Heart right ventricle (tissue), 16 donors: ENCODE results near the gene NRROS. TPM values are rescaled to one million over a fixed set of nuclear protein-coding genes. Genes with fewer than 3 reads are reported as not detected.

Experiments
- ATAC-seq, 8 donors: fragments of 200-7000 bp; cut with Tn5 transposase; one replicate each; pipeline ENCODE4 v1.9.1; 2020; ENCODE audit warnings: mild to moderate bottlenecking in 8 of 8, moderate library complexity in 8 of 8, moderate number of reproducible peaks in 1 of 8
- DNase-seq, 2 donors: peaks; one replicate each; pipeline ENCODE4 v3.0.0-alpha.2; 2020
- H3K27ac ChIP-seq, 10 donors: fragments of 200-600 bp; sonication (generic) in 2 of 10; one replicate each; pipeline versions ENCODE4 v1.5.0 to v1.8.0; 2020 to 2022; ENCODE audit warnings: mild to moderate bottlenecking in 3 of 10
- H3K27me3 ChIP-seq, 7 donors: fragments of 200-600 bp; one replicate each; pipeline ENCODE4 v1.8.0; 2021 to 2022; ENCODE audit warnings: mild to moderate bottlenecking in 2 of 7
- H3K36me3 ChIP-seq, 9 donors: fragments of 200-600 bp; sonication (generic) in 1 of 9; one replicate each; pipeline versions ENCODE4 v1.5.0 to v1.8.0; 2020 to 2022; ENCODE audit warnings: mild to moderate bottlenecking in 2 of 9
- H3K4me1 ChIP-seq, 9 donors: fragments of 200-600 bp; sonication (generic) in 1 of 9; one replicate each; pipeline versions ENCODE4 v1.5.0 to v1.8.0; 2020 to 2022; ENCODE audit warnings: mild to moderate bottlenecking in 4 of 9
- H3K4me3 ChIP-seq, 10 donors: fragments of 200-600 bp; sonication (generic) in 2 of 10; one replicate each; pipeline versions ENCODE4 v1.5.0 to v1.8.0; 2020 to 2022; ENCODE audit warnings: mild to moderate bottlenecking in 7 of 10, moderate library complexity in 2 of 10
- H3K9me3 ChIP-seq, 11 donors: fragments of 200-600 bp in 10 of 11; sonication (generic) in 2 of 11; one replicate each; pipeline versions ENCODE4 v1.5.0 to v1.8.0; 2013 to 2022; ENCODE audit warnings: mild to moderate bottlenecking in 2 of 11, control low read depth in 1 of 11, moderate library complexity in 1 of 11
- CTCF ChIP-seq, 9 donors: fragments of 200-600 bp; sonication (generic) in 2 of 9; IDR thresholded peaks; one replicate each; pipeline versions ENCODE4 v1.5.0 to v1.8.0; 2021 to 2022; ENCODE audit warnings: antibody characterized with exemption in 9 of 9, mild to moderate bottlenecking in 5 of 9, moderate library complexity in 1 of 9
- WGBS, 2 donors: extraction: QIAGEN DNeasy Blood & Tissue Kit; methylation state at CpG; one replicate each; pipeline ENCODE4 v1.1.7; 2013; ENCODE audit warnings: inconsistent platforms in 1 of 2; 5-methylcytosine and 5-hydroxymethylcytosine counted together
- intact Hi-C, 10 donors: fragments of 100-400 bp; cut with DNase I; formaldehyde crosslinking; loops; one replicate each; pipeline versions ENCODE4 v1.11.1 to v1.14.2; 2022
- polyA plus RNA-seq, 2 donors: library from polyadenylated mRNA; stranded (reverse); fragments of 200-250 nt; gene quantifications; one replicate each; pipeline ENCODE4 v1.2.3, GENCODE V29; 2013
- total RNA-seq, 10 donors: library from RNA; stranded (reverse); fragmentation: NEBNext Ultra II Directional in 3 of 10; extraction: Animal tissue kit (Norgen Biotek cat#: 25700) in 3 of 10; gene quantifications; one replicate each; pipeline versions ENCODE4 v1.2.1 to v1.2.4, GENCODE V29; 2021 to 2023
- donor health status: Arrhythmogenic right ventricular cardiomyopathy.
- donor health status: ischemic (EF 13 %, LVEDD 7.1; RV severe dilation, severe dysfunction).
- donor health status: healthy with polysubstance abuse.
- donor health status: DM: no; HTN: yes; CAD: no.
- donor health status: DM: no; HTN: no; CAD: no.
- donor health status: ischemic (EF 25% LVEDD 6.9; RV normal size, moderate dysfunction).
- donor health status: ischemic (EF 25% LVEDD 5.7; RV mildly dilated, moderate dysfunction).
- donor health status: healthy.
- donor health status: DM: yes; HTN: yes; CAD: no.
- donor health status: Ischemic cardiomyopathy.
- donor health status: ischemic (EF 35%, LVEDD 5.7; RV mildly dilated, moderate dysfunction).
- donor health status: nonischemic (EF 11% LVEDD 7.7; RV severe dilation, severe dysfunction).
- donor health status: DM: yes; HTN: yes; CAD: no.
- donor health status: PGD.
- donor health status: ischemic (EF 29% LVEDD 5.4; RV normal size, mild dysfunction).
- donor health status: nonischemic (EF 23%, LVEDD 6.1; RV moderate dilation, normal function).

Gene NRROS
- total and polyA plus RNA-seq, 12 donors = 1.1 to 11.7 (median 2.7) TPM

GRCh38 chr3:196660381-196661166, 21.1 kb downstream of the NRROS start:
- intact Hi-C loops = no loop called here
- no peak overlapping the region for H3K4me3 ChIP-seq
- H3K9me3 ChIP-seq = no peaks in the 10 kb centered on the region
- TF ChIP-seq CTCF (IDR thresholded peaks at IDR 0.05) = no peak
- peaks cover 0 to 68% (median 0%) of the 10 kb centered on the region in 9 donors for H3K36me3 ChIP-seq
- no peak for DNase-seq
- peaks cover 0 to 3% (median 0%) of the 10 kb centered on the region in 7 donors for H3K27me3 ChIP-seq
- H3K4me1 ChIP-seq = no peaks in the 10 kb centered on the region
- 78 to 81% methylated on average over 32 of the region's 32 CpGs for WGBS, 2 donors
- no peak overlapping the region for H3K27ac ChIP-seq
- no peak for ATAC-seq

GRCh38 chr3:196661400-196661799, 21.9 kb downstream of the NRROS start:
- WGBS, 2 donors = 80 to 85% methylated on average over 16 of the region's 16 CpGs
- H3K36me3 ChIP-seq = peaks cover 0 to 59% (median 0%) of the 10 kb centered on the region in 9 donors
- intact Hi-C loops = no loop called here

GRCh38 chr3:196662033-196662432, 22.5 kb downstream of the NRROS start:
- Histone ChIP-seq H3K4me3 (no peak overlapping the region), H3K9me3 (no peaks in the 10 kb centered on the region), H3K27ac (no peak overlapping the region), H3K27me3 (peaks cover 0 to 6% (median 0%) of the 10 kb centered on the region in 7 donors), H3K4me1 (peaks cover 0 to 10% (median 0%) of the 10 kb centered on the region in 9 donors), H3K36me3 (peaks cover 0 to 53% (median 0%) of the 10 kb centered on the region in 9 donors)
- ATAC-seq = no peak
- intact Hi-C loops = no loop called here
- WGBS, 2 donors = 75 to 84% methylated on average over 13 of the region's 13 CpGs
- no peak for DNase-seq
- TF ChIP-seq CTCF (IDR thresholded peaks at IDR 0.05) = no peak

More at GRCh38 chr3:196661400-196661799, 21.9 kb downstream of the NRROS start:
- ATAC-seq (no peak), DNase-seq (no peak)
- Histone ChIP-seq H3K4me3 (no peak overlapping the region), H3K4me1 (peaks cover 0 to 8% (median 0%) of the 10 kb centered on the region in 9 donors), H3K27ac (no peak overlapping the region), H3K27me3 (peaks cover 0 to 6% (median 0%) of the 10 kb centered on the region in 7 donors), H3K9me3 (no peaks in the 10 kb centered on the region)
- TF ChIP-seq CTCF (IDR thresholded peaks at IDR 0.05) = no peak

GRCh38 chr3:196662711-196663571, 23.4 kb downstream of the NRROS start:
- TF ChIP-seq CTCF (IDR thresholded peaks at IDR 0.05) = no peak
- WGBS, 2 donors = 56 to 57% methylated on average over 15 of the region's 15 CpGs
- no peak overlapping the region for H3K27ac ChIP-seq
- no peaks in the 10 kb centered on the region for H3K9me3 ChIP-seq
- DNase-seq (no peak), ATAC-seq (no peak)
- intact Hi-C loops = no loop called here
- H3K36me3 ChIP-seq = peaks cover 0 to 44% (median 0%) of the 10 kb centered on the region in 9 donors
- peaks cover 0 to 6% (median 0%) of the 10 kb centered on the region in 7 donors for H3K27me3 ChIP-seq
- no peak overlapping the region for H3K4me3 ChIP-seq
- H3K4me1 ChIP-seq = peaks cover 0 to 10% (median 0%) of the 10 kb centered on the region in 9 donors
